ENCODE results near the gene NRARP. TPM values are rescaled to one million over a fixed set of nuclear protein-coding genes. Genes with fewer than 3 reads are reported as not detected.

NRARP gene
- polyA plus RNA-seq, 3 donors: 15.4 TPM; not detected in 2

DNA sequence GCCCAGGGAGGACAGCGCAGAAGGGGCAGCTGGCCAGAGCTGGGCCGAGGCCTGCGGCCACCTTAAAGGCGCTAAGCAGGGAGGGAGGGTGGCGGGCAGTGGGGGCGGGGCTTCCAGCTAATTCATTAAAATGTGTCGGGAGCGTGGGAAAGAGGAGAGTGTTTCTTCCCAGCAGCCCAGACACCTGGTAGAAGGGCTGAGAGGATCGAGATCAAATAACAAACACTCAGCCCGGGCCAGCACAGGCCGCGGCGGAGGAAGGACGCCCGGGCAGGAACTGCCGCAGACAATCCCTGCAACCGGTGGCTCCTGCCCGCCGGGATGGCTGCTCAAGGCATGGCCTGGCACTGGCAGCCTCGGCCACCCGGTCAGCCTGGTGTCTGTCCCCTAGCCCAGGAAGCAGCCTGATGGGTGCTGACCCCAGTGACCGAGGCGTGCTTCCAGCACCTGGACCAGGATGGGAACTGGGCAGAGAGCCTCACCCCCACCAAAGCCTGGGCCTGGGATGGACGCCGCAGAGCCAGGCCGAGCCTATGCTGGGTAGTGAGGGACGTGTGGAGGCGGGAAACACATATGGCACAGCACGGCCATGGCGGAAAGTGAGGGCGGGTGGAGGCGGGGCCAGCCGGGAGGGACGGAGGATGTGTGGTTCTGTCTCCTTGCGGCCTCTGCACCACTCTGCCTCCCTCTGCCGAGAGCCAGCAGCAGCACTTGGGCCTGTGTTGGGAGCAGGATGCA lies 3.2 kb upstream of the NRARP start:
- H3K4me2 ChIP-seq (replicated peaks; ENCODE audit: extremely low read depth, low read length, poor library complexity, severe bottlenecking): peak overlapping the region; percentile 22
- peaks cover 22 to 66% of the 10 kb centered on the region in 2 donors for H3K27me3 ChIP-seq (ENCODE audit: control insufficient read depth in 2 of 2, insufficient read depth in 2 of 2, low read length in 2 of 2)
- H3K27me3 Mint-ChIP-seq (ENCODE audit: low read depth in 3 of 3): peaks cover 54 to 82% (median 63%) of the 10 kb centered on the region in 3 donors
- no peak overlapping the region for H3K4me3 ChIP-seq (replicated peaks in 1 of 3; ENCODE audit: low read depth in 2 of 3, low read length in 3 of 3)
- no peaks in the 10 kb centered on the region for H3K79me2 ChIP-seq (ENCODE audit: insufficient read depth, low read length)
- H3K4me3 Mint-ChIP-seq: peak overlapping the region in 1 of 2 donors; percentile 72
- no peaks in the 10 kb centered on the region for H4K20me1 ChIP-seq (ENCODE audit: insufficient read depth, low read length)
- DNase-seq: peak; percentile 24 to 42 (median 35)
- H3K36me3 ChIP-seq (replicated peaks in 1 of 2; ENCODE audit: control insufficient read depth in 1 of 2, insufficient read depth in 2 of 2, low read length in 2 of 2): no peaks in the 10 kb centered on the region
- H3K9me3 ChIP-seq (replicated peaks in 1 of 2; ENCODE audit: control insufficient read depth in 1 of 2, insufficient read depth in 1 of 2, low read length in 2 of 2): peaks cover 0 to 3% of the 10 kb centered on the region in 2 donors
- no peak overlapping the region for H2AFZ ChIP-seq (ENCODE audit: insufficient read depth, low read depth, low read length, poor library complexity, severe bottlenecking)
- H3K36me3 Mint-ChIP-seq: peaks cover 0 to 1% of the 10 kb centered on the region in 2 donors
- H3K4me1 ChIP-seq (ENCODE audit: control insufficient read depth in 1 of 2, insufficient read depth in 2 of 2, low read length in 2 of 2): peaks cover 37 to 50% of the 10 kb centered on the region in 2 donors
- H3K27ac ChIP-seq (ENCODE audit: low read depth in 1 of 2, low read length in 2 of 2): no peak overlapping the region
- TF ChIP-seq, protein P1, sequence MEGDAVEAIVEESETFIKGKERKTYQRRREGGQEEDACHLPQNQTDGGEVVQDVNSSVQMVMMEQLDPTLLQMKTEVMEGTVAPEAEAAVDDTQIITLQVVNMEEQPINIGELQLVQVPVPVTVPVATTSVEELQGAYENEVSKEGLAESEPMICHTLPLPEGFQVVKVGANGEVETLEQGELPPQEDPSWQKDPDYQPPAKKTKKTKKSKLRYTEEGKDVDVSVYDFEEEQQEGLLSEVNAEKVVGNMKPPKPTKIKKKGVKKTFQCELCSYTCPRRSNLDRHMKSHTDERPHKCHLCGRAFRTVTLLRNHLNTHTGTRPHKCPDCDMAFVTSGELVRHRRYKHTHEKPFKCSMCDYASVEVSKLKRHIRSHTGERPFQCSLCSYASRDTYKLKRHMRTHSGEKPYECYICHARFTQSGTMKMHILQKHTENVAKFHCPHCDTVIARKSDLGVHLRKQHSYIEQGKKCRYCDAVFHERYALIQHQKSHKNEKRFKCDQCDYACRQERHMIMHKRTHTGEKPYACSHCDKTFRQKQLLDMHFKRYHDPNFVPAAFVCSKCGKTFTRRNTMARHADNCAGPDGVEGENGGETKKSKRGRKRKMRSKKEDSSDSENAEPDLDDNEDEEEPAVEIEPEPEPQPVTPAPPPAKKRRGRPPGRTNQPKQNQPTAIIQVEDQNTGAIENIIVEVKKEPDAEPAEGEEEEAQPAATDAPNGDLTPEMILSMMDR (IDR thresholded peaks at IDR 0.05): no peak
- peaks cover 22% of the 10 kb centered on the region for H3K4me1 Mint-ChIP-seq
- intact Hi-C loops (cut with micrococcal nuclease): loop anchor here in 1 of 2 donors (5.0 kb wide), 1 partner anchor 102 kb away; no protein-coding TSS in a partner anchor
- H3K27ac Mint-ChIP-seq: peak overlapping the region in 1 of 7 donors; percentile 53
- no peak overlapping the region for H3K9ac ChIP-seq (ENCODE audit: insufficient read depth, low read length, poor library complexity, severe bottlenecking)
- H3K9me3 Mint-ChIP-seq: peaks cover 0 to 6% (median 5%) of the 10 kb centered on the region in 7 donors
- WGBS (ENCODE audit: insufficient coverage): 43% methylated on average over 31 of the region's 36 CpGs

DNA sequence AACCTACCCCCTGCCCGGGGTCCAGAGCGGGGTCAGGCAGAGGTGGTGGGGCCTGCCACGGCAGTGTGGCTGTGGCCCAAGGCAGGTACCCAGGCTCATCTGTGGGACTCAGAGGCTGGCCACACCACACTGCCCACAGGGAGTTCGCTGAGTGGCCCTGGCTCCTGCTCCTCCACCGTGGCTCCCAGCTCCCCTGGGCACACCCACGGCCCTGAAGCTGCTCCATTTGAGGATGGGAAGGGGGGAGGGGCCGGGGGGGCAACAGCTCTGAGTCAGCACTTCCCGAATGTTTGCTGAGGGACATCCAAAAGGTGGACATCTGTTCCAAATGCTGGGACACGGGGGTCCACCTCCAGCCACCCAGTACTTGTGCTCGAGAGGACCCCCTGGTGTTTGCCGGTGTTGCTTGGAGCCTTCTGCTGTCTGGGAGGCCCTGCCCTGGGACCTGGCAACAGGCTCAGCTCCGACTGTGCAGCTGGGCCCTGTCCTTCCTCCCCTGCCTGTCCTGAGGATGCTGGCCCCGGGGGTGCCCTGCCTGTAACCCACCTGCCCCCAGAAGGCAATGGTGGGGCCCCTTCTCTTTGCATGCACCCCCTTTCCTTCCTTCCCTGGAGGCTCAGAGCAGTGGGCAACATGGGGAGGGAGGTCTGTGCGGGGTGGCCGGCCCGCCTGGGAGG lies 2.5 kb upstream of the NRARP start:
- Histone ChIP-seq H3K4me1 (ENCODE audit: control insufficient read depth in 1 of 2, insufficient read depth in 2 of 2, low read length in 2 of 2) (peaks cover 37 to 50% of the 10 kb centered on the region in 2 donors), H2AFZ (ENCODE audit: insufficient read depth, low read depth, low read length, poor library complexity, severe bottlenecking) (no peak overlapping the region), H3K9me3 (replicated peaks in 1 of 2; ENCODE audit: control insufficient read depth in 1 of 2, insufficient read depth in 1 of 2, low read length in 2 of 2) (peaks cover 3 to 4% of the 10 kb centered on the region in 2 donors), H4K20me1 (ENCODE audit: insufficient read depth, low read length) (no peaks in the 10 kb centered on the region), H3K36me3 (replicated peaks in 1 of 2; ENCODE audit: control insufficient read depth in 1 of 2, insufficient read depth in 2 of 2, low read length in 2 of 2) (no peaks in the 10 kb centered on the region), H3K9ac (ENCODE audit: insufficient read depth, low read length, poor library complexity, severe bottlenecking) (no peak overlapping the region), H3K27ac (ENCODE audit: low read depth in 1 of 2, low read length in 2 of 2) (no peak overlapping the region), H3K79me2 (ENCODE audit: insufficient read depth, low read length) (no peaks in the 10 kb centered on the region), H3K4me3 (replicated peaks in 1 of 3; ENCODE audit: low read depth in 2 of 3, low read length in 3 of 3) (no peak overlapping the region), H3K27me3 (ENCODE audit: control insufficient read depth in 2 of 2, insufficient read depth in 2 of 2, low read length in 2 of 2) (peaks cover 29 to 73% of the 10 kb centered on the region in 2 donors), H3K4me2 (replicated peaks; ENCODE audit: extremely low read depth, low read length, poor library complexity, severe bottlenecking) (no peak overlapping the region)
- Mint-ChIP-seq H3K27ac (peak overlapping the region in 1 of 7 donors; percentile 53), H3K36me3 (peaks cover 3 to 5% of the 10 kb centered on the region in 2 donors), H3K27me3 (ENCODE audit: low read depth in 3 of 3) (peaks cover 60 to 88% (median 70%) of the 10 kb centered on the region in 3 donors), H3K9me3 (peaks cover 0 to 9% (median 7%) of the 10 kb centered on the region in 7 donors), H3K4me3 (peak overlapping the region in 1 of 2 donors; percentile 7), H3K4me1 (peaks cover 25% of the 10 kb centered on the region)
- TF ChIP-seq, protein P1 (IDR thresholded peaks at IDR 0.05): no peak
- DNase-seq: no peak
- WGBS (ENCODE audit: insufficient coverage): 56% methylated on average over 9 of the region's 16 CpGs
- intact Hi-C loops (cut with micrococcal nuclease): loop anchor here in 1 of 2 donors (5.0 kb wide), 1 partner anchor 103 kb away; no protein-coding TSS in a partner anchor
